ENCODE results near the gene OGG1. TPM values are rescaled to one million over a fixed set of nuclear protein-coding genes. Genes with fewer than 3 reads are reported as not detected.
A peak's percentile ranks its signal among the peaks of the same experiment; 100 is the strongest.

The OGG1 gene
- total and polyA plus RNA-seq, 9 of the 15 experiments (the other 6 are each of a cell fraction or from before 2014, with no cell fraction given), result 6.6 to 33.0 (median 24.4) TPM

GRCh38 chr3:9768141-9768775 is 18.5 kb downstream of the OGG1 start:
- H3K79me2 ChIP-seq (ENCODE audit: control insufficient read depth, insufficient read depth, low read length), result no peaks in the 10 kb centered on the region
- no peaks in the 10 kb centered on the region for H3K9me3 ChIP-seq (replicated peaks; ENCODE audit: control insufficient read depth, insufficient read depth, low read depth, low read length)
- intact Hi-C loops (cut with micrococcal nuclease) (no loop called here), in situ Hi-C loops (cut with MboI) (no loop called here)
- H3K4me2 ChIP-seq (ENCODE audit: insufficient read depth, low read length), result no peak overlapping the region
- no peak for TF ChIP-seq ASH1L (IDR thresholded peaks at IDR 0.05; ENCODE audit: borderline replicate concordance, low read depth, partially characterized antibody)
- no peak for TF ChIP-seq XRCC4 (IDR thresholded peaks at IDR 0.05; ENCODE audit: extremely low read depth, insufficient read depth, insufficient read length)
- no peak for TF ChIP-seq TRIM24 (IDR thresholded peaks at IDR 0.05)
- TF ChIP-seq KLF13 (tag; IDR thresholded peaks at IDR 0.05; ENCODE audit: borderline replicate concordance, low read depth), result no peak
- TF ChIP-seq STAT6 (CRISPR knock-in tag; IDR thresholded peaks at IDR 0.05), result no peak
- no peak for TF ChIP-seq RBM25 (IDR thresholded peaks at IDR 0.05; ENCODE audit: low read depth, low read length, severe bottlenecking)
- no peak for TF ChIP-seq NR2F6 (CRISPR knock-in tag; IDR thresholded peaks at IDR 0.05)
- TF ChIP-seq ZNF197 (CRISPR knock-in tag; IDR thresholded peaks at IDR 0.05; ENCODE audit: low read depth), result no peak
- TF ChIP-seq ZNF449 (CRISPR knock-in tag; IDR thresholded peaks at IDR 0.05), result no peak
- no peak for TF ChIP-seq E2F8 (IDR thresholded peaks at IDR 0.05; ENCODE audit: low read depth, partially characterized antibody)
- no peak for TF ChIP-seq BCOR (IDR thresholded peaks at IDR 0.05)
- no peak for TF ChIP-seq JUND (IDR thresholded peaks at IDR 0.05; ENCODE audit: borderline replicate concordance, low read depth, low read length)
- TF ChIP-seq JUND (tag; IDR thresholded peaks at IDR 0.05; ENCODE audit: borderline replicate concordance, low read depth, low read length), result no peak
- H3K4me3 ChIP-seq, result no peak overlapping the region
- no TSS peak for BruUV-seq (replicated peaks)
- H4K20me1 ChIP-seq (replicated peaks; ENCODE audit: control insufficient read depth, insufficient read depth, low read length), result no peaks in the 10 kb centered on the region
- FAIRE-seq, result no peak
- peak overlapping the region in 1 of 2 experiments; percentile 66; a peak in 1 of 4 replicates for H3K9ac ChIP-seq (ENCODE audit: insufficient read depth in 1 of 2, low read depth in 2 of 2, low read length in 2 of 2)
- H3K36me3 ChIP-seq (ENCODE audit: control insufficient read depth, insufficient read depth, low read length), result no peaks in the 10 kb centered on the region
- H3K27ac ChIP-seq (ENCODE audit: extremely low read depth, low read depth, low read length), result no peak overlapping the region
- POLR2A ChIA-PET, result interaction anchor here (0.8 to 1.3 kb wide), 3 partner anchors 14 to 17 kb away, joined by 3 to 6 read pairs (median 4); no protein-coding TSS in a partner anchor
- no peaks in the 10 kb centered on the region for H3K9me1 ChIP-seq (ENCODE audit: control insufficient read depth, insufficient read depth, low read length)
- 55% methylated on average over 6 of the region's 6 CpGs for WGBS (ENCODE audit: insufficient coverage, low coverage, missing lambda C conversion rate)
- H2AFZ ChIP-seq (ENCODE audit: low read depth, low read length), result no peak overlapping the region
- CTCF ChIA-PET (ENCODE audit: low intra/inter-chr PET ratio), result no interaction called here
- ATAC-seq, result no peak
- no peaks in the 10 kb centered on the region for H3K27me3 ChIP-seq (ENCODE audit: control insufficient read depth in 2 of 2, insufficient read depth in 2 of 2, low read length in 2 of 2)
- no peak for DNase-seq (ENCODE audit: extremely low read depth in 1 of 4, low spot score in 3 of 4)
- peaks cover 0 to 19% of the 10 kb centered on the region in 2 experiments; a peak in 3 of 5 replicates for H3K4me1 ChIP-seq (replicated peaks in 1 of 2; ENCODE audit: control insufficient read depth in 2 of 2, insufficient read depth in 2 of 2, low read length in 2 of 2)
